Fibroblast of villous mesenchyme (primary cell): Measurements from ENCODE around the gene OR9A4. TPM values are rescaled to one million over a fixed set of nuclear protein-coding genes. Genes with fewer than 3 reads are reported as not detected.

Experiments
- DNase-seq: peaks from one replicate; pipeline ENCODE4 v3.0.0-alpha.2; 2010; ENCODE audit warnings: low read depth
- H3K4me3 ChIP-seq: 2 replicates; pipeline ENCODE4 v1.5.1; 2011; ENCODE audit warnings: low read depth, mild to moderate bottlenecking, low read length
- total RNA-seq: library from RNA; depleted of rRNA; stranded (reverse); fragments of >200 nt; gene quantifications from 2 replicates; pipeline ENCODE4 v1.2.3, GENCODE V29; 2012
- TF ChIP-seq, protein P1 (sequence below): IDR thresholded peaks from 2 replicates; pipeline ENCODE4 v1.5.1; 2012; ENCODE audit warnings: low read depth, mild to moderate bottlenecking, low read length; ENCODE audit not compliant: insufficient read depth

OR9A4 gene
- total RNA-seq, 1 donor: not detected

GRCh38 chr7:141915565-141915964 is 634 bp upstream of the OR9A4 start:
- no peak overlapping the region for H3K4me3 ChIP-seq
- TF ChIP-seq, protein P1, sequence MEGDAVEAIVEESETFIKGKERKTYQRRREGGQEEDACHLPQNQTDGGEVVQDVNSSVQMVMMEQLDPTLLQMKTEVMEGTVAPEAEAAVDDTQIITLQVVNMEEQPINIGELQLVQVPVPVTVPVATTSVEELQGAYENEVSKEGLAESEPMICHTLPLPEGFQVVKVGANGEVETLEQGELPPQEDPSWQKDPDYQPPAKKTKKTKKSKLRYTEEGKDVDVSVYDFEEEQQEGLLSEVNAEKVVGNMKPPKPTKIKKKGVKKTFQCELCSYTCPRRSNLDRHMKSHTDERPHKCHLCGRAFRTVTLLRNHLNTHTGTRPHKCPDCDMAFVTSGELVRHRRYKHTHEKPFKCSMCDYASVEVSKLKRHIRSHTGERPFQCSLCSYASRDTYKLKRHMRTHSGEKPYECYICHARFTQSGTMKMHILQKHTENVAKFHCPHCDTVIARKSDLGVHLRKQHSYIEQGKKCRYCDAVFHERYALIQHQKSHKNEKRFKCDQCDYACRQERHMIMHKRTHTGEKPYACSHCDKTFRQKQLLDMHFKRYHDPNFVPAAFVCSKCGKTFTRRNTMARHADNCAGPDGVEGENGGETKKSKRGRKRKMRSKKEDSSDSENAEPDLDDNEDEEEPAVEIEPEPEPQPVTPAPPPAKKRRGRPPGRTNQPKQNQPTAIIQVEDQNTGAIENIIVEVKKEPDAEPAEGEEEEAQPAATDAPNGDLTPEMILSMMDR: no peak
- no peak for DNase-seq

- no peak overlapping the region for H3K4me3 ChIP-seq
- no peak for DNase-seq
These were observed 4.1 kb downstream of the OR9A4 start for GRCh38 chr7:141920281-141920680.

GRCh38 chr7:141928146-141928844 is 12.1 kb downstream of the OR9A4 start:
- H3K4me3 ChIP-seq: no peak overlapping the region
- TF ChIP-seq, protein P1: no peak
- DNase-seq: no peak

More at GRCh38 chr7:141920281-141920680, 4.1 kb downstream of the OR9A4 start:
- TF ChIP-seq, protein P1: no peak

DNA sequence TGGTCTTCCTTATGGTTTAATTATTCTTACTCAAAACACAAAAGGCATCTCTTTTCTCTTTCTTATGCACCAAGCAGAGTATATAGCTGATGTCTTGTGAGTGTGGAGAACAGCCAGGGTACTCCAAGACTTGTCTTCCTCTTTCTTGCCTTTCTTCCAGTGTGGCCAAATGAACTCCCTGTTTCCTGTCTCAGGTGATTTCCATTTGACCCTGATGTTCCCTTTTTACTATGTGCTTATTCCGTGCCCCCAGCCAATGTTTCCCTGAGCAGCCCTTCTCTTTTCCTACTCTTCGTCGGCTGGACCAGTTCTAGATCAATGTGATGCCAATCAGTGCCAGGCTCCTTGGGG is 12.6 kb downstream of the OR9A4 start:
- H3K4me3 ChIP-seq: no peak overlapping the region
- TF ChIP-seq, protein P1: no peak
- no peak for DNase-seq

DNA sequence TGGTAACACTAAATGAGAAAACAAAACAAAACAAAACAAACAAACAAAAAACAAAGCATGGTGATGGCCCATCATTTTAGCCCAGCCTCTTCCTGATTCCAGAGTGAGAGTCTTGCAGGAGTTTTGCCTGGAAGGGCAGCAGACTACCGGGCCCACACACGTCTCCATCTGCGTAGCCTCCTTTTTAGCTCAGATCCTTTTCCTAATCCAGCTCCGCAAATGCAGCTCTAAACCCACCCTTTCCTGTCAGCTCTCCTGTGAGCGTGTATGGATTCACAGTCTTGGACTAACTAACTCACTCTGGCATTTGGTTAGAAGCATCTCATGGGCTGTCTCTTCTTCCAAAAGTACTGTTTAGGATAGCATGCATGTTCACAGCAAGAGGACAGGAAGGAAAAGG is 14.0 kb downstream of the OR9A4 start:
- no peak overlapping the region for H3K4me3 ChIP-seq
- TF ChIP-seq, protein P1: no peak

GRCh38 chr7:141941075-141941474 is 24.9 kb downstream of the OR9A4 start:
- H3K4me3 ChIP-seq: no peak overlapping the region
- no peak for DNase-seq
- TF ChIP-seq, protein P1: no peak

More for the DNA sequence above, 14.0 kb downstream of the OR9A4 start:
- DNase-seq: no peak

- TF ChIP-seq, protein P1: no peak
- H3K4me3 ChIP-seq: no peak overlapping the region
- DNase-seq: no peak
These were observed 27.6 kb downstream of the OR9A4 start for GRCh38 chr7:141943846-141944245.
